ENCODE measurements around the gene RAB9A.

DNA sequence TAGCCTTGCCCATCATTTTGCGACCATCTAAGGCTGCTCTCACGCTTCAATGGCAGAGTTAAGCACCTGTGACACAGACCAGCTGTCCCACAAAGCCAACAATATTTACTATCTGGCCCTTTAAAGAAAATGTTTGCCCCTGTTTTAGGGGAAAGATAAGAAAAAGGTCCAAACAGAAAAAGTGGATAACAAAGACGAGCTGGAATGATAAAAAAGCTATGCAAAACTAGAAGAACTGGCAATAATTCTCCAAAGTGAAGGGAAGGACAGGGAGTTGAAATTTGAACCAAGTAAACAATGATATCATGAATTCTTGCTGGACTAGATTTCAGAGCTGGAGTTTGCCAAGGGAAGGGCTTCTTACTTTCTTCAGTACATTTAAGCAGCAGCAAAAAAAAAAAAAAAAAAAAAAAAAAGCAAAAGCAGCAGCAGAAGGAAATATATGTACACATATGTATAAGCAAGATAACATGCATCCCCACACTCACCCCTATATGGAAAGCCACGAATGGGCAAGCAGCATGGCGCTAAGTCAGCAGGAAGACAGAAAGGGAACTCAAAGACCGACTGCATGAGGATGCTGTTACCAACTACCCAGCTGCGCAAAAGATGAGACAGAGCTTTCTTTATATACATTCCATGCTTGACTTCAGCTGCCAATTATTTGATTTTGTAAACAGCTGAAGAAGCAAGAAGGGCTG, 33.0 kb downstream of the RAB9A start:
- TF ChIP-seq, protein P1, sequence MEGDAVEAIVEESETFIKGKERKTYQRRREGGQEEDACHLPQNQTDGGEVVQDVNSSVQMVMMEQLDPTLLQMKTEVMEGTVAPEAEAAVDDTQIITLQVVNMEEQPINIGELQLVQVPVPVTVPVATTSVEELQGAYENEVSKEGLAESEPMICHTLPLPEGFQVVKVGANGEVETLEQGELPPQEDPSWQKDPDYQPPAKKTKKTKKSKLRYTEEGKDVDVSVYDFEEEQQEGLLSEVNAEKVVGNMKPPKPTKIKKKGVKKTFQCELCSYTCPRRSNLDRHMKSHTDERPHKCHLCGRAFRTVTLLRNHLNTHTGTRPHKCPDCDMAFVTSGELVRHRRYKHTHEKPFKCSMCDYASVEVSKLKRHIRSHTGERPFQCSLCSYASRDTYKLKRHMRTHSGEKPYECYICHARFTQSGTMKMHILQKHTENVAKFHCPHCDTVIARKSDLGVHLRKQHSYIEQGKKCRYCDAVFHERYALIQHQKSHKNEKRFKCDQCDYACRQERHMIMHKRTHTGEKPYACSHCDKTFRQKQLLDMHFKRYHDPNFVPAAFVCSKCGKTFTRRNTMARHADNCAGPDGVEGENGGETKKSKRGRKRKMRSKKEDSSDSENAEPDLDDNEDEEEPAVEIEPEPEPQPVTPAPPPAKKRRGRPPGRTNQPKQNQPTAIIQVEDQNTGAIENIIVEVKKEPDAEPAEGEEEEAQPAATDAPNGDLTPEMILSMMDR (IDR thresholded peaks at IDR 0.05), result no peak
- TF ChIP-seq POLR2A (IDR thresholded peaks at IDR 0.05) (no peak), POLR2AphosphoS5 (IDR thresholded peaks at IDR 0.05; ENCODE audit: insufficient read depth in 1 of 2, low read depth in 1 of 2) (no peak)
